GM10266 (cell line): ENCODE measurements around the gene DNTT.

ENCODE experiments used
- DNase-seq: peaks from one replicate; pipeline ENCODE4 v3.0.0; 2012; ENCODE audit errors: extremely low spot score
- TF ChIP-seq, protein P1 (sequence below): IDR thresholded peaks from 2 replicates; pipeline ENCODE4 v1.5.1; 2012; ENCODE audit warnings: mild to moderate bottlenecking, low read depth; ENCODE audit not compliant: control insufficient read depth, insufficient read depth; ENCODE audit errors: missing control alignments

Gene DNTT

DNA sequence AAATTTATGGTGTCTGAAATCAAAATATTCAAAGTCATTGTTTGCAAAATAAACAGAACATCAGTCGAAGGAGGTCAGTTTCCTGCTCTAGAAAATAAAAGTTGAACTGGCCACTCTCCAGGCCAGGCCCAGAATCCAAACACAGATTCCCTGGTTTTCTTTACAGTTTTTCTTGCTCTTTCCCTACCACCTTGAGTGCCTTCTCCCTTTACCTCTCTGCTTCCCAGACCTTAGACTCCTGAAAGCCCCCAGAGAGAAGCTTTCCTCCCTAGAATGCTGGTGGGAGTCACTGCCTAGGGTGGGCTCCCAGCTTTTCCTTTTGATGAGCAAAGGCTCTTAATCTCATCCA, 6.1 kb downstream of the DNTT start:
- TF ChIP-seq, protein P1, sequence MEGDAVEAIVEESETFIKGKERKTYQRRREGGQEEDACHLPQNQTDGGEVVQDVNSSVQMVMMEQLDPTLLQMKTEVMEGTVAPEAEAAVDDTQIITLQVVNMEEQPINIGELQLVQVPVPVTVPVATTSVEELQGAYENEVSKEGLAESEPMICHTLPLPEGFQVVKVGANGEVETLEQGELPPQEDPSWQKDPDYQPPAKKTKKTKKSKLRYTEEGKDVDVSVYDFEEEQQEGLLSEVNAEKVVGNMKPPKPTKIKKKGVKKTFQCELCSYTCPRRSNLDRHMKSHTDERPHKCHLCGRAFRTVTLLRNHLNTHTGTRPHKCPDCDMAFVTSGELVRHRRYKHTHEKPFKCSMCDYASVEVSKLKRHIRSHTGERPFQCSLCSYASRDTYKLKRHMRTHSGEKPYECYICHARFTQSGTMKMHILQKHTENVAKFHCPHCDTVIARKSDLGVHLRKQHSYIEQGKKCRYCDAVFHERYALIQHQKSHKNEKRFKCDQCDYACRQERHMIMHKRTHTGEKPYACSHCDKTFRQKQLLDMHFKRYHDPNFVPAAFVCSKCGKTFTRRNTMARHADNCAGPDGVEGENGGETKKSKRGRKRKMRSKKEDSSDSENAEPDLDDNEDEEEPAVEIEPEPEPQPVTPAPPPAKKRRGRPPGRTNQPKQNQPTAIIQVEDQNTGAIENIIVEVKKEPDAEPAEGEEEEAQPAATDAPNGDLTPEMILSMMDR = no peak

DNA sequence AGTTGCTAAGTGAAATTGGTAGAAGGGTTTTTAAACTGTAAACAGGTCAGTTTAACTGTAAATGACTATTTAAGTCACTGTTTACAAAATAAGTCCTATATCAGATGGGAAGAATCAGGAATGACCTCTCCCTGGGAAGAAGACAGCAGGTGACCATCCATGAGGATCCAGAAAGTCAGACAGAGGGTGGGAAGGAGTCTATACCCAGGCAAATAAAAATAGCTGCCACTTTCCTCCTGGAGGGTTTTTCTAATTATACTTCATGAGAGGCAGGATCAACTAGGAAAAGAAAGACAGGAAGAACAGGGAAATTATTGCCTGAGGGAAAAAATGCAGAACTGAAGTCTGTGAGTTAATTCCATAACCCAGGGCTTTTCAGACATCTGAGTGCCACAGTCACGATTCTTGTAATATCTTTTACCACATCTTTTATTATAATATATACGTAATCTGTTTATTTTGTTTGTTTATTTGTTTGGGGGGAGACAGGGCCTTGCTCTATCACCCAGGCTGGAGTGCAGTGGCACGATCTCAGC, 7.0 kb downstream of the DNTT start:
- TF ChIP-seq, protein P1 = no peak
- DNase-seq = no peak

More for the DNA sequence above, 6.1 kb downstream of the DNTT start:
- no peak for DNase-seq

DNA sequence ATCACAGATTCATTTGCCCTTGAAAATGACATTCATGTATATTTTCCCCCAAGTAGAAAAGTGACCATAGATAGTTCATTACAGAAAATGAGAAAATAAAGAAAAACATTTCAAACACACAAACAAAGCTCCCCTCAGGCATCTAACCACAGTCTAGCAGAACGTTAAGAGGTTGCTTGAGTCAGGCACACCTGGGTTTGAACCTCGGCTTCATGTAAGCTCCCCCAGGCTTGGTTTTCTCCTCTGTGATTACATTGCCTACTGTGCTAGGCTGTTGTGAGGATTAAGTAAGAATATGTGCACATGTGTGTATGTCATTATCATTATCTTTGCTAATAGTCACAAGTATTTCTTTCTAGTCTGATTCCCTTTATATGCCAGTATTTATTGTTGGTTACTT, 9.1 kb downstream of the DNTT start:
- TF ChIP-seq, protein P1 = no peak

DNA sequence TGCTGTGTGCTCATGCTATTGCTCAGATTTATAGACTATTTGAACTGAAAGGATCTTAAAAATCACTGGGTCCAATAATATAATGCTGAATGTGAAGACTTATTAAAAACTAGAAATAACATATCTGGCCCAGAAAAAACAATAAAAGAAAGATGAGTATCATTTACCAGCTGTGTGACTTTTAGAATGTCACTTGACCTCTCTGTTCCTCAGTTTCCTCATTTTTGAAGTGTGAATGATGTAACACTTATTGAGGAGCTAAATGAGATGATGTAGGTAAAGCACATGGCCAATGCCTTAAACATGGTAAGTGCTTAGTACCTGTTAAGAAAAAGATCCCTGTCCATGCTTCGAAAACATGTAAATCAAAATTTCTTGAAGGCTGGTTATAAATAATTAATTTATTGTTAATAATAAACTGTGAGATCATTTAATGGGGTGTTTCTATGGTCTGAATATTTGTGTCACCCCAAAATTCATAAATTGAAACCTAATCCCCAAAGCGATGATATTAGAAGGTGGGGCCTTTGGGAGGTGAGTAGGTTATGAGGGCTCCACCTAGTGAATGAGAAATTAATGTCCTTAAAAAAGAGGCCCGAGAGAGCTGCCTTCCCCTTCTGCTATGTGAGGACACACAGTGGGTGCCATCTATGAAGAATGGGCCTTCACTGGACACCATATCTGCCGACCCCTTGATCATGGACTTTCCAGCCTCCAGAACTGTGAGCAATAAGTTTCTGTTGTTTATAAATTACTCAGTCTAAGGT, 13.0 kb downstream of the DNTT start:
- TF ChIP-seq, protein P1 = no peak
- DNase-seq = no peak

More for the DNA sequence above, 9.1 kb downstream of the DNTT start:
- DNase-seq = no peak

DNA sequence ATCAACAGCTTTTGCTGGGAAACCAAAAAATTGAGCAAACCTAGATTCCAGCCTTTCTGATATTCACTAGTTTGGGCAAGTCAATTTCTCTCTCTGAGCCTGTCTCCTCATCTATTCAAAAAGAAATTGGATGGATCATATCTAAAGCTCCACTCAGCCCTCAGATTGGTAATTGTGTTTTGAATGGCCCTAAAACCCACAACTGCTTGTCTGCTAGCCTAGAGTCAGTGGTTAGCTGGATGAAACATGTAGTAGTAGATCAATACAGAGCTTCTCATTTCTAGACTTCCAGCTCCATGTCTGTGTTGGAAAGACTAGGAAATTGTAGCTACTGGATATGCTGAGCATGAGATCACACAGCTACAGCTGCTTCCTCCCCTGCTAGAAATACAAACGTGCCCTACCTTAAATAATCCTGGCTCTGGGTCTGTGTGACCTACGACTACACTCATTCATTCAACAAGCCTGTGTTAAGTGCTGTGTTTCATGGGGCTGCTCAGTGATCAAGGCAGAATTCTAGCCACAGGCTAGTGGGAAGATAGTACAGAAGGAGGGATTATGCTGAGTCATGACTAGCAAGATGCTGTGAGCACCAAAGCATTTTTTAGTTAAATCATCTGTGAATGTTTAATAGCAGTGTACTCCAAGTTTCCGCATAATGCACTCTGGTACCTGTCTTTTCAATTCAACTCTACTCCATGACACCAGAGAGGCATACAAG, 15.7 kb downstream of the DNTT start:
- DNase-seq = no peak
- TF ChIP-seq, protein P1 = no peak

DNA sequence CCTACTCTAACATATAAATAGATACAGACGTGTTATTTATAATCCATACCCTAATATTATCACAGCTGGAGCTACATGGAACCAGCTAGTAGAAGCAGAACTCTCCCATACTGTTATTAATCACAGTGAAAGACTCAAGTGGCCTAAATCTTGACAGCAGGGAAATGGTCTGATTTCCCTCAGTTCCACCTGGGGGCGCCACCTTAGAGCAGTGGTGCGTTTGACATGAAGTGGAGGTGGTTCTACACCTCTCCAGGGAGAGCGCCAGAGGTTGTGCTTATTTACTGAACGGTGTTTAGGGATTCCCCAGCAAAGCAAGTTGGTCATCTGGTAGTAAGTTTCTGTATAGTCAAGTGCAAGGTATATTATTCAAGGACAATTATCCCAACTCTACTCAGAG, 17.6 kb downstream of the DNTT start:
- TF ChIP-seq, protein P1 = peak; percentile 5
- no peak for DNase-seq

DNA sequence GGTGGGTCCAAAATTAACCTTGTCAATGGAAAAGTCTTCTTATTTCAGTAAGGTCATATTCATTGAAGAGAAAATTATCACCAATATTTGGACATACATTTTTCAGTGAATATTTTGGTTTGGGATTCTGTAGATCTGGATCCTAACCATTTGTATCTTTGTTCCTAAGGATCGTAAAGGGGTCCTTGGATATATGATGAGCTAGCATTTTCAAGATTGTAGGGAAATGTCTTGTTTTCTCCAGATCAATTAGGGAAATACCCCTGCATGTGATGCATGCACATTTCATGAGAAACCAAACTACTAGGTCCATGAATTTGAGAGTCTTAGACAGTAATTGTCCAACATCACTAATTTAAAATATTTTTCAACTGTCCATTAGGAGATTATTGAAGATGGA, 18.0 kb downstream of the DNTT start:
- no peak for DNase-seq
- TF ChIP-seq, protein P1 = no peak
